Kidney epithelial cell (primary cell): Measurements from ENCODE around the gene PLS3. TPM values are rescaled to one million over a fixed set of nuclear protein-coding genes. Genes with fewer than 3 reads are reported as not detected.

Source experiments
- DNase-seq: peaks from one replicate; pipeline ENCODE4 v3.0.0-alpha.2; 2010; ENCODE audit warnings: low read depth
- H3K27me3 ChIP-seq: 2 replicates; pipeline ENCODE4 v1.6.0; 2011; ENCODE audit warnings: low read length; ENCODE audit not compliant: control insufficient read depth, insufficient read depth
- H3K36me3 ChIP-seq: 2 replicates; pipeline ENCODE4 v1.5.1; 2011; ENCODE audit warnings: low read length; ENCODE audit not compliant: control insufficient read depth, insufficient read depth
- H3K4me3 ChIP-seq: 2 replicates; pipeline ENCODE4 v1.5.1; 2011; ENCODE audit warnings: low read depth, mild to moderate bottlenecking, control low read depth, low read length
- CTCF ChIP-seq: IDR thresholded peaks from 2 replicates; pipeline ENCODE4 v1.5.1; 2011; ENCODE audit warnings: mild to moderate bottlenecking, moderate library complexity, low read length, control low read depth, inconsistent platforms; ENCODE audit not compliant: insufficient read depth, poor library complexity, severe bottlenecking
- total RNA-seq: library from RNA; depleted of rRNA; stranded (reverse); fragments of >200 nt; gene quantifications from 2 replicates; pipeline ENCODE4 v1.2.3, GENCODE V29; 2015

The PLS3 gene
- total RNA-seq, 1 donor from 2014 or later = 79.6 TPM

- TF ChIP-seq CTCF = no peak
- no peak overlapping the region for H3K4me3 ChIP-seq
- H3K36me3 ChIP-seq = no peaks in the 10 kb centered on the region
- no peaks in the 10 kb centered on the region for H3K27me3 ChIP-seq
- no peak for DNase-seq
These were observed 12.2 kb downstream of the PLS3 start for GRCh38 chrX:115573185-115573584.

- Histone ChIP-seq H3K4me3 (no peak overlapping the region), H3K36me3 (no peaks in the 10 kb centered on the region), H3K27me3 (no peaks in the 10 kb centered on the region)
- no peak for DNase-seq
- no peak for TF ChIP-seq CTCF
These were observed 15.7 kb downstream of the PLS3 start for GRCh38 chrX:115576676-115577075.

- no peak for TF ChIP-seq CTCF
- no peaks in the 10 kb centered on the region for H3K27me3 ChIP-seq
- no peak for DNase-seq
- H3K4me3 ChIP-seq = no peak overlapping the region
- H3K36me3 ChIP-seq = no peaks in the 10 kb centered on the region
These were observed 18.4 kb downstream of the PLS3 start for GRCh38 chrX:115579327-115579726.

- TF ChIP-seq CTCF = no peak
- H3K27me3 ChIP-seq = no peaks in the 10 kb centered on the region
- no peak overlapping the region for H3K4me3 ChIP-seq
- DNase-seq = no peak
- H3K36me3 ChIP-seq = no peaks in the 10 kb centered on the region
These were observed 18.9 kb downstream of the PLS3 start for GRCh38 chrX:115579786-115580294.

GRCh38 chrX:115581759-115582615 lies 21.0 kb downstream of the PLS3 start:
- Histone ChIP-seq H3K36me3 (no peaks in the 10 kb centered on the region), H3K27me3 (no peaks in the 10 kb centered on the region), H3K4me3 (no peak overlapping the region)
- no peak for TF ChIP-seq CTCF
- DNase-seq = no peak
